Inflammatory macrophage treated with lipopolysaccharide for 1 hour (primary cell): ENCODE measurements around the gene ZNF14.
"Not testable (repeated sequence)": the region's sequence is repeated elsewhere in the genome, so short reads cannot be mapped to it uniquely, and the experiment has no call there.

Experiments
- DNase-seq, 2 donors: peaks; one replicate each; pipeline ENCODE4 v3.0.0-alpha.2; 2020 to 2022

ZNF14 gene

DNA sequence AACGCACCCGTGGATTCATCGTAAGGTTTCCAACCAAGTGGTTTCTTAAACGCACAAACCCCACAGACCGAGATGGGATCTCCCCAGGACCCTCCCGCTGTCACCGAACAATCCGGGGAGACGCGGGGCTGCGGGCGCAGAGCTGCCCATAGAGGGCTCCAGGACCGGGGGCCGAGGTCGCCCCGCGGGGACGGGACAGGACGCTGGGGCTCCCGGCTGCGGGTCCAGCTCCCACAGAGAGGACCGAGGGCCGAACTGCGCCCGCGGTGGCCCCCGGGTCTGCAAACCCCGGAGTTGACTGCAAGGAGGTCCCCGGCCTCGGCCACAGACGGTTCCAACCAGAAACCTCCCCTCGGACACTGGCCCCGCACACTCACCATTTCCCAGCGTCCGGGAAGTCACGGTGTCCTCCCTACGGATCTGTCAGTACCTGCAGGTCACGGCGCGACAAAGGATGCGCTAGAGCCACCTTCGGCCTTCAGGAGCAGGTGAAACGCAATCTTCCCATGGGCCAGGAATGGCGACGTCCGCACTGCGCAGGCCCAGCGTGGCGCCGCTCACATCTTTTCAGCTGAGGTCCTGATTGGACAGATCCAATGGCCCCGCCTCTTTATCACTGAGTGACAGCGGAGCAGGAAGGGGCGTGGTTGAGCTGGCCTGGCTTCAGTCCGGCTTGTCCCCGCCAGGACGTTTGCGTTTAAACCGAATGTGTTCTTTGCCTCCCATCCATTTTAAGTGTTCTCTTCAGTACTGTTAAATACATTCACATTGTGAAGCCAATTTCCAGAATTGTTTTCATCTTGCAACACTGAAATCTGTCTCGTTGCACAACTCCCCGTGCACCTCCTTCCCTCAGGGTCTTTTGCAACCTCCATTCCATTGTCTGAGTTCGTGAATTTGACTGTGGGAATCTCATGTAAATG is at the start of gene ZNF14:
TSS of gene ZNF14 (minus strand) at position 534 of the 923 bp plus-strand sequence. CDS start at position 380, 154 bp downstream.
- DNase-seq = peak; percentile 89 to 97

GRCh38 chr19:19781791-19782190 is 48.9 kb upstream of the ZNF14 start:
- DNase-seq = not testable (repeated sequence)

DNA sequence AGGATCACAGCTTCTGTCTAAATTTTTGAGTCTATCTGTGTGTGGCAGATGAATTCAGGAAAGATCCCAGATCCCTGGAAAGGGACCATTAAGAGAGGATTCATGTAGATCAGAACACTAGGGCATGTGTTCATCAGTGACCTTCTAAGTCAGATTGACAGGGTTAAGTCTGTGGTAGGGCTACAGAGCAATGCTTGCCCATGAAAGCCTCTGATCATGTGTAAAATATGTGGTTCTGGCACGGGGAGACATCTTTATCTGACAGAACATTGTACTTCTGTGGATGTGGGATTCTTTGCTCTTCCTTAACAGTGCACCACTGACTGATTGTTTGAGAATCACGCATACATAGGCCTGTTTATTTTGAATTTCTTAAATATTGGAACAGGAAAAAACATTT is 45.8 kb upstream of the ZNF14 start:
- DNase-seq = no peak

GRCh38 chr19:19777692-19778091 is 44.8 kb upstream of the ZNF14 start:
- DNase-seq = no peak

DNA sequence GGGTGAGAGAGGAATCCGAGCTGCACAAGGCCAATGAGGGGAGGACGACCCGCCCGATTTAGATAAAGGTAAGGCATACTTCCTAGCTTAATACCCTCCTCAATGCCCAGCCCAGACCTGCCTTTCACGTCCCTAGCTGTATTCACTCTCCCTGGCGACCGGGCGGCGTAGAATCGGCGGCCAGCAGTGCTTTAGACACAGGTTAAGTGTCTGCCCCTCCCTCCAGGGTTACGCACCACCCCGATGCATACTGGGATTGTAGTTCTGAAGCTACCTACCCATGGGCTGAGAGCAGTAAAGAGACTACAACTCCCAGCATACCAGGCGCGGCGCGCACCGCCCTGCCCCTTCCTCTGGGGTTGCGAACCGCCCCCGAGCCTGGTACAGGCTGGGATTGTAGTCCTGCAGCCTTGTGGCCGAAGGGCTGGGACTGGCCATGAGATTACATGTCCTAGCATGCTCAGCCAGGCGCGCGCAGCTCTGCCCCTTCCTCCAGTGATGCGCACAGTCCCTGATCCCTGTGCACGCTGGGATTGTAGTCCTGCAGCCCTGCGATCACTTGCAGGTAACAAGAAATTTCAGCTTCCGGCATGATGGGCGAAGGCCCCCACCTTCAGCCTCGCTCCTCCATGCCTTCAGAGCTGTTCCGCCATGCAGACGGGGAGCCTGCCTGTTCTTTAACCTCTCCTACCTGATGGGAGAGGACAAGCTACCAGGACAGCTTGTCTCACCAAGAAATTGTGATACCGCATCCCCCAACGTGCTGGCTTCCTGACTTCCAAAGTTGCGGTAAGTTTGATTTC is 43.5 kb upstream of the ZNF14 start:
- DNase-seq = peak; percentile 95 to 96

GRCh38 chr19:19775891-19776205 is 42.9 kb upstream of the ZNF14 start:
- DNase-seq = no peak

- no peak for DNase-seq
These were observed 41.6 kb upstream of the ZNF14 start for GRCh38 chr19:19774354-19775033.

DNA sequence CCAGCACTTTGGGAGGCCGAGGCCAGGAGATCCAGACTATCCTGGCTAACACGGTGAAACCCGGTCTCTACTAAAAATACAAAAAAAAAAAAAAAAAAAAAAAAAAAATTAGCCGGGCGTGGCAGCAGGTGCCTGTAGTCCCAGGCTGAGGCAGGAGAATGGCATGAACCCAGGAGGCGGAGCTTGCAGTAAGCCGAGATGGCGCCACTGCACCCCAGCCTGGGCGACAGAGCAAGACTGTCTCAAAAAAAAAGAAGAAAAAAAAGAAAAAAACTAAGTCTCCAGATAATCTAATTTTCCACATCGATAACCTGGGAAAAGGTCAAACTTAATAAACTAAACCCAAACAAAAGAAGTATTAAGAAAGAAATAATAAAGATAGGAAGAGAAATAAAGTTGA is 39.1 kb upstream of the ZNF14 start:
- DNase-seq = not testable (repeated sequence)

DNA sequence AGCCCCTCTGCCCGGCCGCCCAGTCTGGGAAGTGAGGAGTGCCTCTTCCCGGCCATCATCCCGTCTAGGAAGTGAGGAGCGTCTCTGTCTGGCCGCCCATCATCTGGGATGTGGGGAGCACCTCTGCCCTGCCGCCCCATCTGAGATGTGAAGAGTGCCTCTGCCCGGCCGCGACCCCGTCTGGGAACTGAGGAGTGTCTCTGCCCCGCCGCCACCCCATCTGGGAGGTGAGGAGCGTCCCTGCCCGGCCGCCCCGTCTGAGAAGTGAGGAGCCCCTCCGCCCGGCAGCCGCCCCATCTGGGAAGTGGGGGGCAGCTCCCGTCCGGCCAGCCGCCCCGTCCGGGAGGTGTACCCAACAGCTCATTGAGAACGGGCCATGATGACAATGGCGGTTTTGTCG is 37.1 kb upstream of the ZNF14 start:
- DNase-seq = not testable (repeated sequence)

DNA sequence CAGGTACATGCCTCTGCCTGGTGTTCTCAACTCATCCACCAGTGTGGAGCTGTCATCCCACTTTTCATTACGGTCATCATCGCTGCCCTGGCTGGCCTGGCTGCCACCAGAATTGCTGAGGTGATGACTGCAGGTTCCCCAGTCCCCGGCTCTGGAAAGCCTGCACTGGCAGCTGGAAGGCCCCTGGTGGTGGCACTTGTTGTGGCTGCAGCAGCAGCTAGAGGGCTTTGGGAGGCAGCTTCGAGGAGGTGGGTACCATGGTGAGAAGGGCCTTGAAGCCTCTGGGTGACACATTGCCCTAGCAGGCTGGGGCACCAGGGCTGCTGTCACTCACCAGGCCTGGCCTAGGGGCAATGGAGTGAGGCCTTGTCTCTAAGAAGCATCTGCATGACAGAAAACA is 25.3 kb upstream of the ZNF14 start:
- DNase-seq = no peak

- no peak for DNase-seq
These were observed 20.0 kb upstream of the ZNF14 start for GRCh38 chr19:19752760-19753403.

- no peak for DNase-seq
These were observed 18.9 kb upstream of the ZNF14 start for GRCh38 chr19:19751846-19752245.

DNA sequence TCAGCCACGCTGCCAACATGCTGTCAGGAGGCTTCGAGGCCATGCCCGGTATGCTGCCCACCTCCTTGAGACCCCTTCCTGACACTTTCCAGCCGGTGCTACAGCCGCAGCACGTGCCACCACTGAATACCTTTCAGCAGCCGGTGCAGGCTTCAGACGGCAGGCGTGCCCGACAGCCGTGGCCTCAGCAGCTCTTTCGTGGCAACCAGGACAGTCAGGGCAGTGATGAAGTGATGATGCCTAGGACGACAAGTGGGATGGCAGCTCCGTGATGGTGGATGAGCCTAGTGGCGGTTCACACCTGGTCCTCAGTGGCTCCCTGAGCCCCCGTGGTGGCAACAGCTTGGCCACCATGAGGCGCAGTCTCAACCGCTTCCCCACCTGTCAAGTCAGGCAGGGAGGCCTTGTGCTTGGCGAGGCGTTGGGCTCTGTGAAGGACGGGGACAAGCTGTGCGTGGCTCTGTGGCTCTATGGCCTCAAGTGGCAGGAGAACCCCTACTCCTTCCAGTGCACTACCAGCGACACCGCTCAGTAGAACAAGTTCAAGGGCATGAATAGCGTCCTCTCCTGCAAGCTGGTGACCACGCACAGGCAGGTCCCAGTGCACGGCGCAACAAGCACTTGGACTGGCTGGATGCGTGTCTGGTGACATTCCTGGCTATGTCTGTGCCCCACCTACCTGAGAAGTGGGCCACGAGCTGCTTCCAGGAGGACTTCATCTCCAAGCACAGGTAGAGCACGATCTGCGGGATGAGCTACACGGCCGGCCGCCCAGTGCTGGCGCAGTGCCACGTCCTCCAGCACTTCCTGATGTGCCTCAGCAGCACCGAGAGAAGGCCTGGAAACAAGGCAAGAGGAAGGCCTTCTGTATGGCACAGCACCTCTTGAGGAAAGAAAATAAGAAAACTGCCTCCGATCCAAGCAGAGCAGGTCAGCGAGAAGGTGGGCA is 18.2 kb upstream of the ZNF14 start:
- DNase-seq = no peak

GRCh38 chr19:19749908-19750841 is 17.3 kb upstream of the ZNF14 start:
- DNase-seq = no peak

DNA sequence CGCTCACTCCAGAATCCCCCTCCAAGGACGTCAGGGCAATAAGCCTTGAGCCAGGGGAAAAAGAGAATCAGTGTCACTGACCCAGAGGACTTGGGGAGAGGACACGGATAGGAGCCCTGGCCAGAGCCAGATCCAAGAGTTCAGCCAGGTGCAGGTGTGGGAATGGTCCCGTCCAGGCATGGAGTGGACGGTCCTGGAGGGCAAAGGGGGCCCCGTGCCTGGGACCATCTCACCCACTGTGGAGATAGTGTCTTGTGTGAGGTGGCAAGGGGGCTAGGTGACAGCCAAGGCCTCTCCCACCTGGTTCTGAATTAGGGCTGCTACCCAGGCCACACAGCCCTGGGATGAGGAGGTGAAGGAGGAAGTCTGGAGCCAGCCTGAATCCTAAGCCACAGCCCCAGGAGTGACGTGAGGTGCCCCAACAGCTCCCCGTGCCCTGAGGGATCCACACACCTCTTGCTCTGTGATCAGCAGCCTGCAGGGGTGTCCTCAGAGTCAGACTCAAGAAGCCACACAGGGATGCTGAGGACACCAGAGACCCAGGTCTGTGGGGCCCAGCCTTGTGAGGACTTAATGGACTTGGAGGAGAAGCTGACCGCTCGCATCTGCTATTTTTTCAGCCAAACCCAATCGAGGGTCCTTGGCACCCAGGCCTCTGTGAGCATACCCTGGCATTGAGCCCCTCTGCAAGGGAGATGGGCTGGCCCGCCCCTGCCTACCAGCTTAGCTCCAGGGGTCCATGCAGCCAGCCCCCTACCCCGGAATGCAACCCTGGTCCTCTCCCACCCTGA is 16.4 kb upstream of the ZNF14 start:
- DNase-seq = no peak

DNA sequence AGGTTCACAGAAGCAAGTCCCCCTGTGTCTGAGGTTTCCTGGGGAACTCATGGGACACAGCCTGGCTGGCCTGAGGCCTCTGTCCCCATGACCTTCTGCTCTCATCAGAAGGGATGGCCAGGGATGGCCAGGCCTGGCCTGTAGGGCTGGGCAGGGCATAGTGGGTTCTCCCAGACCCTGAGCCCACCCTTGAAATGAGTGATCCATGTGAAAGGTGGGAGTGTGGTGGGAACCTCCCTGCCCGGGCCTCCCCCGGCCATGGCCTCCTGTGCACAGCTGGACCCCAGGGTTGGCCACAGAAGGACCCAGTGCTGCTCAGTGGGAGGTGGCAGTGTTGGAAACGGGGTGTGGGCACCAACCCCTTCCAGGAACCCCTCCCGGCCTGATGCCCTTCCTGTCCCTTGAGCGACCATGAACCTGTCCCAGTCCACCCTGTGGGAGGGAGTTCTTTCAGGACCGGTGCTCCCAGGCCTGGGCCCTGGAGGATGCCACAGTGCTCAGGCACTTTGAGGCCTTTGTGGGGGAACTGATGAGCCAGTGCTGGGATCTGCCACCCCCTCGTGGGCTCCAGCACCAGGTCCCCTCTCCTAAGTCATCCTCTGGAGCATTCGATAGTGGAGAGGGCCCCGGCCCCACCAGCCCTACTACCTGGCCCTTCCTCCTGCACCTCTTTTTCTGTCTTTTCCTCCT is 15.5 kb upstream of the ZNF14 start:
- DNase-seq = no peak

DNA sequence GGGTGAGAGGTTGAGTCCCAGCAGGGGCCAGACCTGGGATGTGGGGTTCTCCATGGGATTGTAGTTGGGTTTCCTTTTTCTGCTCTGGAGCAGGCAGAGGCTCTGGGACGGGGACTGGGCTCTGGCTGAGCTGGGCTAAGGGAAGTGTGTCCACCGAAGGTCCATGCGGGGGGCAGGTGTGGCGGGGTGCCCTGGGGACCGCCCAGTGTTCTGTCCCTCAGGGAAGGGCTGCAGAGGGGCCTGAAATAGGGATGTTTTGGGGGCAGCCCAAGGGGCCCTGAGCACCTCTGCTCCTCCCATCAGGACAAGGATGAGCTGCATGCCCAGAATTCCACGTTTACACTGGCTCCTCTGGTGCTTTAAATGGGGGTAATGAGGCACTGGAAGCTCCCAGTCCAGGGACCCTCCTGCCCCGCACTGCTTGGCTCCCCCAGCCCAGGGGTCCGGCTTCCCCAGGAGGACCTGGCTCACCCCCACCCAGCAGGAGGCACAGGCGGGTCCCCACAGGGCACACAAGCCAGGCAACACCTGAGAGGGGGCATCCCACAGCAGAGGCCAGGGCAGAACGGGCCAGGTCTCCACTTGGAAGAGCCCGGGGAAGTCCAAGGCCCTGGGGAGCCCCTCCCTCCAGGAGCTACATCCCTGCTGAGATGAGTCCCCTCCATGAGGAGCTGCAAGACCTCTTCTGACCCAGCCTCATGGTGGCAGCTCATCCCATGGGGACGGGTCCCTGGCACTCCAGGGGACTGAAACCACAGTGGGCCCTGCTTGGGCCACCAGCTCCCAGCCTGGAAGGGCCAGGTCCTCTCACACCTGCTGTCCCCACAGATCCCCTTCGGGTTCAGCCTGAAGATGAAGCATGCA is 14.7 kb upstream of the ZNF14 start:
- no peak for DNase-seq
